NOMO-1 (cell line): ENCODE results near the gene ATP6V1G1.
"Not testable (repeated sequence)": the region's sequence is repeated elsewhere in the genome, so short reads cannot be mapped to it uniquely, and the experiment has no call there.

Source experiments
- DNase-seq, 2 experiments: peaks; one replicate each; lab custom pipeline; 2025; ENCODE audit not compliant: unreplicated experiment in 2 of 2; lab: John Stamatoyannopoulos, UW

Gene ATP6V1G1

GRCh38 chr9:114576779-114577178 lies 10.8 kb upstream of the ATP6V1G1 start:
- not testable (repeated sequence) for DNase-seq

GRCh38 chr9:114578134-114578533 lies 9.4 kb upstream of the ATP6V1G1 start:
- not testable (repeated sequence) for DNase-seq

- DNase-seq: no peak
Observed at GRCh38 chr9:114580609-114581193, 6.9 kb upstream of the ATP6V1G1 start.

- DNase-seq: no peak
Observed at GRCh38 chr9:114583371-114584155, 4.0 kb upstream of the ATP6V1G1 start.

DNA sequence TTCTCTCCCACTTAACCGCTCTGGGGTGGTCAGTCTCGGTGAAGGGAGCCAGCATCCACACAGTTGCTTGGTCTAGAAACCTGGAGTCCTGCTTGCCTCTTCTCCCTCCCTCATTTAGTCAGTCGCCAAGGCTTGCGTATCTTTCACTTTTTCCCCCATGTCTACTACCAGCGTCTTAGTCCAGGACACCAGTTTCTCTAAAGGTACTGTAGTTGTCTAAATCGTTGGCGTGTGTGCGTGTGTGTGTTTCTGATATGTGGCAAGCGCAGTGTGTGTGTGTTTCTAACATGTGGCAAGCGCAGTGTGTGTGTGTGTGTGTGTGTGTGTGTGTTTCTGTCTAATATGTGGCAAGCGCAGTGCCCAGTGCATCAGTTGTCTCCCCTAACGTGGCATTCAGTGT lies 641 bp downstream of the ATP6V1G1 start:
- DNase-seq: peak in 1 of 2 experiments; percentile 22

DNA sequence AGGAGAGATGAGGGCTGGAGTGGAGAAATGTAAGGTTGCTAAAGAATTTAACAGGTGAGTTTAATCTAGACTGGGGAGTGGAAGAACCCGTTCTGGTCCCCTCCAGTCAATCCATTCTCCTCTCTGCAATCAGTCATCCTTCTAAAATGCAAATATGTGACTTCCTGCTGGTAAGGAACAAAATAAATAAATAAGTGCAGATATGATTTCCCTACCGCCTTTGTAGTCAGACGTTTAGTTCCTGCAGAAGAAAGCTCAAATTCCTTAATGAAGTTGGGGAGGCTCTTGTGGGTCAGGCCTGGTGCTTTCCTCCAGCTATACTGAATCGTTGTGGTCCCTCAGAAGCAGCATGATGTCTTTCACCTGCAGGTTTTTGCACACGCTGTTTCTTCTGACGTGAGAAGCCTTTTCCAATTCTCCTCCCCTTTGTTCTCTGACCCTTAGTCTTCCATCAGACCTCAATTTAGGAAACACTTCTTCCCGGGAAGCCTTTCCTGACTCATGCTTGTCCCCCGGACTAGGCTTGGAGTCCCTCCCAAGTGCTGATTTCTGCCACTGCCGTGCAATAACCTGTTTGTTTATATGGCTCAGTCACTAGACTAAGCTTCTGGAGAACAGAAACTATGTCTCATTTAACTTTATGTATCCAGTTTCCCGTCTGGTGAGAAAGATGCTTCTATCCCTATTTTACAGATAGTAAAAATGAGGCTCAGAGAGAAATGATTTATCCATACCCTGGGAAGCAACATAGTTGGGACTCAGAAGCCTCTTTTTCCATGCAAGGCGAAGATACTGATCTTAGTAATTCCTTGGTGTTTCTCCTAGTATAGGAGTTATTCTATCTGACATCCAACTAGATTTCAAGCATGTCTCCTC lies 1.3 kb downstream of the ATP6V1G1 start:
- DNase-seq: peak in 1 of 2 experiments; percentile 33

DNA sequence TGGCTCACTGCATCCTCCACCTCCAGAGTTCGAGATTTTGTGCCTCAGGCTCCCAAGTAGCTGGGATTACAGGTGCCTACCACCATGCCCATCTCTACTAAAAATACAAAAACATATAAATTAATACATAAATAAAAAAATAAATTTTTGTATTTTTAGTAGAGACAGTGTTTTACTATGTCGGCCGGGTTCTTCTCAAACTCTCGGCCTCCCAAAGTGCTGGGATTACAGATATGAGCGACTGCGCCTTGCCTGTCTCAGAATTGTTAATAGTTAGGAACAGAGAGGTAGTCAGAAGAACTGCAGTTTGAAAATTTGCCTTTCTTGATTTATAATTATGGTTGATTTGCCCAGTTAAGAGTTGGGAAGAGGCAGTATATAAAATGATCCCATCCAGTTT lies 2.8 kb downstream of the ATP6V1G1 start:
- no peak for DNase-seq

DNA sequence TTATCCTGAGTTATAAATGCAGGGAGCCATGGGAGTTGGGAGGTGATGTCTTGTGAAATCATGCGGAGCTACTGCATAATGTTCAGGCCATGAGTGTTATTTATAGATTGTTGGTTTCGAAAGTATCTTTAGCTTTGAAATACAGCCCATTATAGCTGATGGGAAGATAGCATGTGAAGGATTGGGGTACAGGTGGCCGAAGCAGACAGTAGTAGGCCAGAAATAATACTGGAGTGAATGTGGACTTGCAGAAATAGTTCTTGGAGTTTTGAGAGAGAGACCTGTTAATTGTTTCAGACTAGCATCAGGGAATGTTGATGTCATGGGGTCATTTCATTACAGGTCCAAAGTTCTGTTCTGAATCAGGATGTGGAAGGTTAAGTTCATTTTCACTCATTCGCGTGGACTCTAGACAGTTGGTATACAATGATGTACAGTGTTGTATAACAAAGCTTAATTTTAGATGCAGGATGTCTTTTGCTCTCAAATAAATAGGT lies 3.8 kb downstream of the ATP6V1G1 start:
- peak; percentile 23 to 67 for DNase-seq

DNA sequence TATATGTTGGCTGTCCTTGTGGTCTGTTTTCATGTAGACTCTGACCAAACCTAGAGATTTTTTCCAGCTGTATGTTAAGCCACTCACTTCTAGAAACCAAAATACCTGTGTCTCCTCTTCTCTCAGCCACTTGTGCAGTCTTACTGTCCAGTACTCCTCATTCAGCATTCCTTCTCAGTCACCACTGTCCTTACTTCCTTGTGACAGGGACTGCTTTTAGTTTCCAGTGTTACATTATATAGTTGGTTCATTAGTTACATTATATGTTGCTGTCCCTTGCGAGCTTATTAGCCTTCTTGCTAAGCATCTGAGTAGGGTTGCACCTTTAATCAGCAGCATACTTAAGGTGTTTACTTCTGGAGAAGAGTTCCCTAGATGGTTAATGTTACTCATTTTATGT lies 4.3 kb downstream of the ATP6V1G1 start:
- DNase-seq: no peak

GRCh38 chr9:114592356-114592755 lies 4.8 kb downstream of the ATP6V1G1 start:
- DNase-seq: peak; percentile 85 to 91

GRCh38 chr9:114594136-114594535 lies 6.6 kb downstream of the ATP6V1G1 start:
- no peak for DNase-seq

- DNase-seq: not testable (repeated sequence)
Observed at GRCh38 chr9:114600502-114601248, 13.1 kb downstream of the ATP6V1G1 start.

- DNase-seq: not testable (repeated sequence)
Observed at GRCh38 chr9:114601787-114602186, 14.2 kb downstream of the ATP6V1G1 start.

GRCh38 chr9:114602620-114603019 lies 15.1 kb downstream of the ATP6V1G1 start:
- no peak for DNase-seq

- no peak for DNase-seq
Observed at GRCh38 chr9:114603248-114603647, 15.7 kb downstream of the ATP6V1G1 start.

- no peak for DNase-seq
Observed at GRCh38 chr9:114604989-114605388, 17.4 kb downstream of the ATP6V1G1 start.

GRCh38 chr9:114606068-114606467 lies 18.5 kb downstream of the ATP6V1G1 start:
- DNase-seq: no peak

DNA sequence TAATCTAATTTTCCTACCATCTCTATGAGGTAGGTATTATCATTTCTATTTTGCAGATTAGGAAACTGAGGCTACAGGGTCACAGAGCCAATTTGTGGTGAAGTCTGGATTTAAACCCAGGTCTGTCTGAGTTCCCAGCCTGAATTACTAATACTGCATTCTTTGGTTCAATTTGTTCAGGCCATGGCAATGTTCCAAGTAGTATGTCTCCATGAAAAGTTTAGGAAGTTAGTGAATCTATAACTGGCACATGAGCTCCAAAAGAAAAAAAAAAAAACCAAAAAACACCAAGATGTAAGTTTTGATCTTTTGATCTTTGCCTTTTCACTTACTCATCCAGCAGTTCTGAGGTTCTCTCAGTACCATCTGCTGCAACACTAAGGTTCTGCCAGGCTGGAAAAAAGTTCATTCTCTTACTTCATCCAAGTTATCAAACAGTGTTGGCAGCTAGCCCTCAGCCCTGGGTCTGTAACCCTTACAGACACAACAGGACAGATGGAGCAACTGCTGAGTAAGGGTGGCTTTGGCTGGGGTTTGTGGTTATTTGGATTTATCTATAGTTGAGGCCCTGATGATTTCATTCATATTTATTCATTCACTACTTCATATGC lies 19.1 kb downstream of the ATP6V1G1 start:
- no peak for DNase-seq

GRCh38 chr9:114607671-114608524 lies 20.3 kb downstream of the ATP6V1G1 start:
- DNase-seq: no peak
